Neural cell (in vitro differentiated cells): ENCODE results near the gene MGST3.

ENCODE experiments used
- POLR2AphosphoS5 ChIP-seq: IDR thresholded peaks from 2 replicates; pipeline ENCODE4 v1.6.1; 2012
- SMC3 ChIP-seq: fragments of 450-650 bp; conservative IDR thresholded peaks from 2 replicates; pipeline ENCODE4 v1.6.1; 2014; ENCODE audit warnings: antibody characterized with exemption, mild to moderate bottlenecking, moderate library complexity; ENCODE audit not compliant: poor library complexity
- TF ChIP-seq, protein P1 (sequence below): fragments of 450-650 bp; IDR thresholded peaks from 2 replicates; pipeline ENCODE4 v1.5.1; 2014; ENCODE audit warnings: antibody characterized with exemption, mild to moderate bottlenecking, moderate library complexity; ENCODE audit not compliant: poor library complexity, severe bottlenecking

DNA sequence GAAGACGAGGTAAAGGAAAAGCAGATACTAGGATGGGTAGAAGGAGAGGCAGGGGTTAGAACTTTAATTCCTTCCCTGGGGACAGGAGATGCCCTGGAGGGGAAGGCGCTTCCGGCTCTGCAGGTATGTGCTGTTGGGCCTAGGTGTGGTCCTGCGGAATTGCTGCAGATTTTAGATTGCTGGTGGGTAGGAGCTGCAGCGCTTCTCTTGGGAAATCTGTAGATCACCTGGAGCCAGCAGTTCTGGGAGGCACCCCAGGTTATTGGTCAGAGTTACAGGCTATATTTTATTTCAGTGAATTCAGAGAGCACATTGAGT, 1.1 kb downstream of the MGST3 start:
- TF ChIP-seq POLR2AphosphoS5 (no peak), SMC3 (no peak)
- TF ChIP-seq, protein P1, sequence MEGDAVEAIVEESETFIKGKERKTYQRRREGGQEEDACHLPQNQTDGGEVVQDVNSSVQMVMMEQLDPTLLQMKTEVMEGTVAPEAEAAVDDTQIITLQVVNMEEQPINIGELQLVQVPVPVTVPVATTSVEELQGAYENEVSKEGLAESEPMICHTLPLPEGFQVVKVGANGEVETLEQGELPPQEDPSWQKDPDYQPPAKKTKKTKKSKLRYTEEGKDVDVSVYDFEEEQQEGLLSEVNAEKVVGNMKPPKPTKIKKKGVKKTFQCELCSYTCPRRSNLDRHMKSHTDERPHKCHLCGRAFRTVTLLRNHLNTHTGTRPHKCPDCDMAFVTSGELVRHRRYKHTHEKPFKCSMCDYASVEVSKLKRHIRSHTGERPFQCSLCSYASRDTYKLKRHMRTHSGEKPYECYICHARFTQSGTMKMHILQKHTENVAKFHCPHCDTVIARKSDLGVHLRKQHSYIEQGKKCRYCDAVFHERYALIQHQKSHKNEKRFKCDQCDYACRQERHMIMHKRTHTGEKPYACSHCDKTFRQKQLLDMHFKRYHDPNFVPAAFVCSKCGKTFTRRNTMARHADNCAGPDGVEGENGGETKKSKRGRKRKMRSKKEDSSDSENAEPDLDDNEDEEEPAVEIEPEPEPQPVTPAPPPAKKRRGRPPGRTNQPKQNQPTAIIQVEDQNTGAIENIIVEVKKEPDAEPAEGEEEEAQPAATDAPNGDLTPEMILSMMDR, result no peak
